ENCODE data around the gene PPM1A. TPM values are rescaled to one million over a fixed set of nuclear protein-coding genes. Genes with fewer than 3 reads are reported as not detected.

PPM1A gene
- total RNA-seq, 1 donor from 2014 or later: 35.5 TPM

DNA sequence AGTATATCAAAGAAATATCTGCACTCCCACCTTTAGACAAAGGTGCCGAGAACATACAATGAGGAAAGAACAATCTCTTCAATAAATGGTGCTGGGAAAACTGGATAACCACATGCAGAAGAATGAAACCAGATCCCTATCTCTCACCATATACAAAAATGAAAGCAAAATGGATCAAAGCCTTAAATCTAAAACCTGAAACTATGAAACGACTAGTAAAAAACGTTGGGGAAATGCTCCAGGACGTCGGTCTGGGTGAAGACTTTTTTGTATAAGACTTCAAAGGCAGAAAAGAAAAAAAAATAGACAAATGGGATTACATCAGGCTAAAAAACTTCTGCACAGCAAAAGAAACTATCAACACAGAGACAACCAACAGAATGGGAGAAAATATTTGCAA, 83.8 kb downstream of the PPM1A start:
- H3K36me3 ChIP-seq (ENCODE audit: control insufficient read depth, insufficient read depth, low read length): no peaks in the 10 kb centered on the region
- no peak for FAIRE-seq
- H3K27me3 ChIP-seq (ENCODE audit: control insufficient read depth, insufficient read depth, low read length): no peaks in the 10 kb centered on the region
- DNase-seq (ENCODE audit: low read depth): no peak
- no peak overlapping the region for H3K4me3 ChIP-seq (ENCODE audit: low read depth, low read length)
- TF ChIP-seq, protein P1, sequence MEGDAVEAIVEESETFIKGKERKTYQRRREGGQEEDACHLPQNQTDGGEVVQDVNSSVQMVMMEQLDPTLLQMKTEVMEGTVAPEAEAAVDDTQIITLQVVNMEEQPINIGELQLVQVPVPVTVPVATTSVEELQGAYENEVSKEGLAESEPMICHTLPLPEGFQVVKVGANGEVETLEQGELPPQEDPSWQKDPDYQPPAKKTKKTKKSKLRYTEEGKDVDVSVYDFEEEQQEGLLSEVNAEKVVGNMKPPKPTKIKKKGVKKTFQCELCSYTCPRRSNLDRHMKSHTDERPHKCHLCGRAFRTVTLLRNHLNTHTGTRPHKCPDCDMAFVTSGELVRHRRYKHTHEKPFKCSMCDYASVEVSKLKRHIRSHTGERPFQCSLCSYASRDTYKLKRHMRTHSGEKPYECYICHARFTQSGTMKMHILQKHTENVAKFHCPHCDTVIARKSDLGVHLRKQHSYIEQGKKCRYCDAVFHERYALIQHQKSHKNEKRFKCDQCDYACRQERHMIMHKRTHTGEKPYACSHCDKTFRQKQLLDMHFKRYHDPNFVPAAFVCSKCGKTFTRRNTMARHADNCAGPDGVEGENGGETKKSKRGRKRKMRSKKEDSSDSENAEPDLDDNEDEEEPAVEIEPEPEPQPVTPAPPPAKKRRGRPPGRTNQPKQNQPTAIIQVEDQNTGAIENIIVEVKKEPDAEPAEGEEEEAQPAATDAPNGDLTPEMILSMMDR (IDR thresholded peaks at IDR 0.05; ENCODE audit: insufficient read depth, low read length, severe bottlenecking): no peak

GRCh38 chr14:60339571-60339970, 90.5 kb downstream of the PPM1A start:
- DNase-seq (ENCODE audit: low read depth): peak; percentile 43
- TF ChIP-seq, protein P1 (IDR thresholded peaks at IDR 0.05; ENCODE audit: insufficient read depth, low read length, severe bottlenecking): no peak

DNA sequence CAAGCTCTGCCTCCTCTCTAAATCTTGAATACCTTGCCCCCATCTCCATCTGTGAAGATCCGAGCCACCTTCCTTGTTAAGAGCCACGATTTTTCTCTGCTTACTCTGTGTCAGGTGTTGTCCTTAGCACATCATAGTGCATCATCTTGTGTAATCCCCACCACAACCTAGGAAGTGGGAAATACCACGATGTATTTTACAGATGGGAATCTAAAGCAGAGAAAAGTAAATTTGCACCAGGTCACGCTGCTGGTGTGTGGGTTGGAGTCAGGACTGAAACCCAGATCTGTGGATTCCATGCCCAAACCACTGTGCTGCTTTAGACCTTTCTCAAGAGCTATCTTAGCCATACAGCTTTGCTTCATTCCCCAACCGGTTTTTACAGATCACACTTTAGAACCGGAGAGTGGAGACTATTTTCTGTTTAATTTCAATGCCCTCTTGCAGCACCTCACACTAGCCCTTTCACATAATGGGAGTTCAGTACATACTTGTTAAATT, 94.6 kb downstream of the PPM1A start:
- Histone ChIP-seq H3K36me3 (ENCODE audit: control insufficient read depth, insufficient read depth, low read length) (no peaks in the 10 kb centered on the region), H3K4me3 (ENCODE audit: low read depth, low read length) (no peak overlapping the region), H3K27me3 (ENCODE audit: control insufficient read depth, insufficient read depth, low read length) (no peaks in the 10 kb centered on the region)
- peak; percentile 36 for FAIRE-seq
- TF ChIP-seq, protein P1 (IDR thresholded peaks at IDR 0.05; ENCODE audit: insufficient read depth, low read length, severe bottlenecking): no peak
- no peak for DNase-seq (ENCODE audit: low read depth)

More at GRCh38 chr14:60339571-60339970, 90.5 kb downstream of the PPM1A start:
- H3K27me3 ChIP-seq (ENCODE audit: control insufficient read depth, insufficient read depth, low read length): no peaks in the 10 kb centered on the region
- H3K4me3 ChIP-seq (ENCODE audit: low read depth, low read length): no peak overlapping the region
- FAIRE-seq: no peak
- no peaks in the 10 kb centered on the region for H3K36me3 ChIP-seq (ENCODE audit: control insufficient read depth, insufficient read depth, low read length)

- DNase-seq (ENCODE audit: low read depth) (no peak), FAIRE-seq (no peak)
- Histone ChIP-seq H3K36me3 (ENCODE audit: control insufficient read depth, insufficient read depth, low read length) (no peaks in the 10 kb centered on the region), H3K4me3 (ENCODE audit: low read depth, low read length) (no peak overlapping the region), H3K27me3 (ENCODE audit: control insufficient read depth, insufficient read depth, low read length) (no peaks in the 10 kb centered on the region)
- TF ChIP-seq, protein P1 (IDR thresholded peaks at IDR 0.05; ENCODE audit: insufficient read depth, low read length, severe bottlenecking): no peak
Observed at GRCh38 chr14:60344751-60345150, 95.7 kb downstream of the PPM1A start.

DNA sequence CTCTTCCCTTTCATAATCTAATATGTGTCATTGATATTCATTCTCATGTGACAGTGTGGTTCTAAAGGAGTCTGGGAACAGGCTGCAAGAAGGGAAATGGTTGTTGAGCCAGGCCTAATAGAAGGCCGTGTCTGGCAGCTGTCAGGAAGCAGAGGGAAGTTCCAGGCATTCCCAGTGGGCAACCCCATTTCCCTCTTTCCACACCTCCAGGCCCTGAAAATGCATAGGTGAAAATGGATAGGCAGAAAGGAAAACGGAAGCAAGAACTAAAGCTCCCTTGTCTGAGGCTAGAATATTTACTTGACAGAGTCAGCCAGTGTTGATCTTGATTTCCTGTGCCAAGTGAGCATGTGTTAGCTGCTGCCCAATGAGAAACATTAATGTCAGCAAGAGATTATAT, 97.7 kb downstream of the PPM1A start:
- FAIRE-seq (no peak), DNase-seq (ENCODE audit: low read depth) (peak; percentile 10)
- Histone ChIP-seq H3K27me3 (ENCODE audit: control insufficient read depth, insufficient read depth, low read length) (no peaks in the 10 kb centered on the region), H3K4me3 (ENCODE audit: low read depth, low read length) (no peak overlapping the region), H3K36me3 (ENCODE audit: control insufficient read depth, insufficient read depth, low read length) (no peaks in the 10 kb centered on the region)
- TF ChIP-seq, protein P1 (IDR thresholded peaks at IDR 0.05; ENCODE audit: insufficient read depth, low read length, severe bottlenecking): no peak

- H3K36me3 ChIP-seq (ENCODE audit: control insufficient read depth, insufficient read depth, low read length): no peaks in the 10 kb centered on the region
- FAIRE-seq: no peak
- no peak for DNase-seq (ENCODE audit: low read depth)
Observed at GRCh38 chr14:60348211-60348610, 99.2 kb downstream of the PPM1A start.

More at GRCh38 chr14:60348211-60348610, 99.2 kb downstream of the PPM1A start:
- H3K4me3 ChIP-seq (ENCODE audit: low read depth, low read length): no peak overlapping the region
- no peaks in the 10 kb centered on the region for H3K27me3 ChIP-seq (ENCODE audit: control insufficient read depth, insufficient read depth, low read length)
- TF ChIP-seq, protein P1 (IDR thresholded peaks at IDR 0.05; ENCODE audit: insufficient read depth, low read length, severe bottlenecking): no peak
